Measurements from ENCODE around the gene IL36A.

DNA sequence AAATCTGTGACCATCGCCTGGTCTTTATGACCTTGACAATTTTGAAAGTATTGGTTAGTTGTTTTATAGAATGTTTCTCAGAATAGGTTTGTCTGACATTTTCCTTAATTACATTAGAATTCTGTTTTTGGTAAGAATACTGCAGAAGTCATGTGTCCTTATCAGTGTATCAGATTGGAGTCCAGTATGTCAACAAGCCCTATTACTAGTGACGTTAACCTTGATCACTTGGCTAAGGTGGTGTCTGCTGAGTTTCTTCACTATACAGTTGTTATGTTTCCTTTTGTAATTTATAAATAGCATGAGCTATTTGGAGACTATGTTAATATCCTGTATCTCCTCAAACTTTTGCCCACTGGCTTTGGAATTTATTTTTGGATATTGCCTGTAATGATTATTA lies 38.2 kb upstream of the IL36A start:
- TF ChIP-seq, protein P1, sequence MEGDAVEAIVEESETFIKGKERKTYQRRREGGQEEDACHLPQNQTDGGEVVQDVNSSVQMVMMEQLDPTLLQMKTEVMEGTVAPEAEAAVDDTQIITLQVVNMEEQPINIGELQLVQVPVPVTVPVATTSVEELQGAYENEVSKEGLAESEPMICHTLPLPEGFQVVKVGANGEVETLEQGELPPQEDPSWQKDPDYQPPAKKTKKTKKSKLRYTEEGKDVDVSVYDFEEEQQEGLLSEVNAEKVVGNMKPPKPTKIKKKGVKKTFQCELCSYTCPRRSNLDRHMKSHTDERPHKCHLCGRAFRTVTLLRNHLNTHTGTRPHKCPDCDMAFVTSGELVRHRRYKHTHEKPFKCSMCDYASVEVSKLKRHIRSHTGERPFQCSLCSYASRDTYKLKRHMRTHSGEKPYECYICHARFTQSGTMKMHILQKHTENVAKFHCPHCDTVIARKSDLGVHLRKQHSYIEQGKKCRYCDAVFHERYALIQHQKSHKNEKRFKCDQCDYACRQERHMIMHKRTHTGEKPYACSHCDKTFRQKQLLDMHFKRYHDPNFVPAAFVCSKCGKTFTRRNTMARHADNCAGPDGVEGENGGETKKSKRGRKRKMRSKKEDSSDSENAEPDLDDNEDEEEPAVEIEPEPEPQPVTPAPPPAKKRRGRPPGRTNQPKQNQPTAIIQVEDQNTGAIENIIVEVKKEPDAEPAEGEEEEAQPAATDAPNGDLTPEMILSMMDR (IDR thresholded peaks at IDR 0.05) = no peak
- TF ChIP-seq POLR2AphosphoS5 (IDR thresholded peaks at IDR 0.05; ENCODE audit: low read depth, low read length) = no peak

All from Panc1 (cell line).